Left lung (tissue), 10 donors: ENCODE results near the gene TADA2A. TPM values are rescaled to one million over a fixed set of nuclear protein-coding genes. Genes with fewer than 3 reads are reported as not detected.

Source experiments
- ATAC-seq: fragments of 200-7000 bp; cut with Tn5 transposase; one replicate; pipeline ENCODE4 v1.9.1; 2020; ENCODE audit warnings: moderate library complexity
- DNase-seq, 4 donors: peaks; one replicate each; pipeline ENCODE4 v3.0.0-alpha.2; 2013 to 2020
- H3K27ac ChIP-seq, 2 donors: fragments of 200-600 bp; sonication (generic) in 1 of 2; one replicate each; pipeline versions ENCODE4 v1.5.0 to v1.8.0; 2020 to 2021
- H3K27me3 ChIP-seq, 2 donors: fragments of 200-600 bp; sonication (generic) in 1 of 2; one replicate each; pipeline versions ENCODE4 v1.5.0 to v1.8.0; 2020 to 2021
- H3K36me3 ChIP-seq, 2 donors: fragments of 200-600 bp; sonication (generic) in 1 of 2; one replicate each; pipeline versions ENCODE4 v1.5.0 to v1.8.0; 2020 to 2021
- H3K4me1 ChIP-seq, 2 donors: fragments of 200-600 bp; one replicate each; pipeline ENCODE4 v1.8.0; 2021
- H3K4me3 ChIP-seq, 2 donors: fragments of 200-600 bp; sonication (generic) in 1 of 2; one replicate each; pipeline versions ENCODE4 v1.5.0 to v1.8.0; 2020 to 2021; ENCODE audit warnings: mild to moderate bottlenecking in 1 of 2
- H3K9me3 ChIP-seq, 2 donors: fragments of 200-600 bp; sonication (generic) in 1 of 2; one replicate each; pipeline versions ENCODE4 v1.5.0 to v1.8.0; 2020 to 2021
- CTCF ChIP-seq, 2 donors: fragments of 200-600 bp; sonication (generic) in 1 of 2; IDR thresholded peaks; one replicate each; pipeline versions ENCODE4 v1.5.0 to v1.8.0; 2021; ENCODE audit warnings: antibody characterized with exemption in 2 of 2
- intact Hi-C, 2 donors: fragments of 100-400 bp; cut with DNase I; formaldehyde crosslinking; loops; one replicate each; pipeline versions ENCODE4 v1.11.2 to v1.14.2; 2022
- polyA plus RNA-seq, 6 donors: library from polyadenylated mRNA; unstranded; fragments of 120-200 nt; gene quantifications; one replicate each; pipeline ENCODE4 v1.2.1, GENCODE V29; 2013; ENCODE audit not compliant: insufficient read length in 6 of 6
- total RNA-seq, 2 donors: library from RNA; stranded (reverse); fragmentation: NEBNext Ultra II Directional; extraction: Animal tissue kit (Norgen Biotek cat#: 25700); gene quantifications; one replicate each; pipeline ENCODE4 v1.2.1, GENCODE V29; 2021
- donor health status: DM: no; HTN: yes; CAD: no.
- donor health status: DM: no; HTN: no; CAD: no.

The TADA2A gene
- total and polyA plus RNA-seq, 8 donors: 16.3 to 34.7 (median 28.4) TPM

GRCh38 chr17:37516127-37516571 is 109.5 kb downstream of the TADA2A start:
- TF ChIP-seq CTCF (IDR thresholded peaks at IDR 0.05): no peak
- Histone ChIP-seq H3K4me1 (no peaks in the 10 kb centered on the region), H3K27me3 (no peaks in the 10 kb centered on the region), H3K27ac (no peak overlapping the region), H3K4me3 (no peak overlapping the region), H3K9me3 (no peaks in the 10 kb centered on the region), H3K36me3 (peaks cover 0 to 89% of the 10 kb centered on the region in 2 donors)
- intact Hi-C loops: no loop called here
- ATAC-seq (no peak), DNase-seq (no peak)

DNA sequence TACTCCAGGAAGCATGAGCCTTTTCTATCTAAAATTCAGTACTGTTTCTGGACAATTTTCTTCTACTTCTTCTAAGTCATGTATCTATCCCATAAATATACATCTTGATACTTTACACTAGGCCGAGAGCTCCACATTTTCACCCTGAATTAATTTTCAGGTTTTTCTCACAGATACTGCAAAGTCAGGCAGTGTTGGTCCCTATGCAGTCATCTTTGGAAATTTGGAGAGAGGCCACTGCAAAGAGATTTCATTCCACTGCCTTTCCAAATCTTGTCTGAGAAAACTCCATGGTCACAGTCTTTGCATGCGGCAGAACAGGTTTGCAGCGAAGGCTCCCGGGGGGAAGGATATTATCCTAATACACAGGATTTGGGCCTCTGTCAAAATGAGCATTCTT is 111.2 kb downstream of the TADA2A start:
- TF ChIP-seq CTCF (IDR thresholded peaks at IDR 0.05): no peak
- no peak for ATAC-seq
- DNase-seq: no peak

DNA sequence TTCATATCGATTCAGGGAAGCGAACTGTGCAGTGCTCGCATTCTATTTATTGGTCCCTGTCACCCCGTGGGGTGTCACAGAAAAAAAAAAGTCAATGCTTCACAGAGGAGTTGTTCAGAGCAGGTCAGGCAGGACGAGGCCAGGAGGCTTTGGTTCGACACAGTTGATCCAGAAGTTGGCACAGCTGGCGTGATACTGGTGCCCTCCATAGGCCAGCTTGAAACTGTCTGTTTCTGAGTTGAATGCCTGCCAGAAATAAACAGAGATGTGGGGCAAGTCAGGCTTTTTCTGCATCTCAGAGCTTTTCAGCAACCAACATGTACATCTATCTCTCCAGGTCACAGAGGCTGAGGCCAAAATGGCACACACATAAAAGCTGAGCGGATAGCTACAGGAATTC is 112.1 kb downstream of the TADA2A start:
- H3K36me3 ChIP-seq: peaks cover 0 to 85% of the 10 kb centered on the region in 2 donors
- H3K27ac ChIP-seq: no peak overlapping the region
- H3K4me3 ChIP-seq: no peak overlapping the region
- no peaks in the 10 kb centered on the region for H3K9me3 ChIP-seq
- H3K4me1 ChIP-seq: no peaks in the 10 kb centered on the region
- intact Hi-C loops: no loop called here
- no peak for TF ChIP-seq CTCF (IDR thresholded peaks at IDR 0.05)
- H3K27me3 ChIP-seq: no peaks in the 10 kb centered on the region
- no peak for DNase-seq
- ATAC-seq: no peak

More for the DNA sequence above, 111.2 kb downstream of the TADA2A start:
- Histone ChIP-seq H3K4me3 (no peak overlapping the region), H3K27ac (no peak overlapping the region), H3K9me3 (no peaks in the 10 kb centered on the region), H3K27me3 (no peaks in the 10 kb centered on the region), H3K36me3 (peaks cover 0 to 87% of the 10 kb centered on the region in 2 donors), H3K4me1 (no peaks in the 10 kb centered on the region)
- intact Hi-C loops: no loop called here

- TF ChIP-seq CTCF (IDR thresholded peaks at IDR 0.05): no peak
- no peak for DNase-seq
- Histone ChIP-seq H3K9me3 (no peaks in the 10 kb centered on the region), H3K4me1 (no peaks in the 10 kb centered on the region), H3K36me3 (peaks cover 0 to 85% of the 10 kb centered on the region in 2 donors), H3K27me3 (no peaks in the 10 kb centered on the region), H3K27ac (no peak overlapping the region), H3K4me3 (no peak overlapping the region)
- intact Hi-C loops: no loop called here
- no peak for ATAC-seq
These were observed 112.7 kb downstream of the TADA2A start for GRCh38 chr17:37519251-37519985.

- intact Hi-C loops: no loop called here
- ATAC-seq (no peak), DNase-seq (no peak)
- Histone ChIP-seq H3K4me3 (no peak overlapping the region), H3K9me3 (no peaks in the 10 kb centered on the region), H3K27ac (no peak overlapping the region), H3K27me3 (no peaks in the 10 kb centered on the region), H3K4me1 (no peaks in the 10 kb centered on the region), H3K36me3 (peaks cover 0 to 84% of the 10 kb centered on the region in 2 donors)
- TF ChIP-seq CTCF (IDR thresholded peaks at IDR 0.05): no peak
These were observed 113.5 kb downstream of the TADA2A start for GRCh38 chr17:37520174-37520573.
